ENCODE measurements around the gene VAMP8.

Gene VAMP8

DNA sequence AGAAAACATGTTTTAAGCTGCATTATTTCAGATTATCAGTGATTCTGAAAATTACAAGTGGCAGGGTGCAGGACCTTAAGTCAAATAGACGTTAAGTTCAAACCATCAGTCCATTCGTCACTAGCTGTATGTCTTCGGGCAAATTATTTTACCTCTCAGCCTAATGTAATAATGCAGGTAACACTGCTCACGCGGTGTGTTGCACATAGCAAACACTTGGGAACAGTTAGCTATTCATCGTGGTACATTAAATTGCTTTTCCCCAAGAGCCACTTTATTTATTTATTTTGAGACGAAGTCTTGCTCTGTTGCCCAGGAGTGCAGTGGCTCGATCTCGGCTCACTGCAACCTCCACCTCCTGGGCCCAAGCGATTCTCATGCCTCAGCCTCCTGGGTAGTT is 28.3 kb upstream of the VAMP8 start:
- Histone ChIP-seq H3K27ac (no peak overlapping the region), H2AFZ (no peak overlapping the region), H3K4me2 (ENCODE audit: low read length) (no peak overlapping the region), H3K36me3 (ENCODE audit: control insufficient read depth, insufficient read depth, low read length) (no peaks in the 10 kb centered on the region), H3K9me3 (ENCODE audit: control insufficient read depth, low read length) (no peaks in the 10 kb centered on the region), H3K79me2 (no peaks in the 10 kb centered on the region), H3K9ac (no peak overlapping the region), H3K4me3 (ENCODE audit: low read depth, low read length) (no peak overlapping the region), H3K27me3 (ENCODE audit: control insufficient read depth, insufficient read depth, low read length) (no peaks in the 10 kb centered on the region), H3K4me1 (peaks cover 12% of the 10 kb centered on the region)
- no peak for TF ChIP-seq CTCF (IDR thresholded peaks at IDR 0.05)

DNA sequence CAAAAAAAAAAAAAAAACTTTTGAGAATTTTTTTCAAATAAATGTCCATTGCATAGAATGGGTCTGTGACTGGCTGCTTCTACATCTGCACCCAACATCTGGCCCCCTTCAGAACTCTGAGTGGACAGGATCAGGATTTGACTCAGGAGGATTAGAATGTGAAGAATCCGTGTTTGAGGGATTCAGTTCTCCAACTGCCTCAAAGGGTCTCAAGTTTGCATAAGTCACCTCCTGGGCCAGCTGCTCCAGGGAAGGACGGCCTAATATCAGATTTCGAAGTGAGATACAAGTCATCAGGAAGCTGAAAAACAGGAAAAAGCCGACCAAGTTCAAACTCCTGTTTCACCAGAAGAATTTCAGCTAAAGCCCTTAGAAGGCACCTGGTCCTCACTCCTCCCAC is 27.6 kb upstream of the VAMP8 start:
- no peak overlapping the region for H3K9ac ChIP-seq
- H3K27me3 ChIP-seq (ENCODE audit: control insufficient read depth, insufficient read depth, low read length), result no peaks in the 10 kb centered on the region
- no peaks in the 10 kb centered on the region for H3K36me3 ChIP-seq (ENCODE audit: control insufficient read depth, insufficient read depth, low read length)
- no peak overlapping the region for H2AFZ ChIP-seq
- H3K27ac ChIP-seq, result no peak overlapping the region
- H3K9me3 ChIP-seq (ENCODE audit: control insufficient read depth, low read length), result no peaks in the 10 kb centered on the region
- H3K4me3 ChIP-seq (ENCODE audit: low read depth, low read length), result no peak overlapping the region
- peaks cover 12% of the 10 kb centered on the region for H3K4me1 ChIP-seq
- TF ChIP-seq CTCF (IDR thresholded peaks at IDR 0.05), result no peak
- H3K4me2 ChIP-seq (ENCODE audit: low read length), result no peak overlapping the region
- no peaks in the 10 kb centered on the region for H3K79me2 ChIP-seq

DNA sequence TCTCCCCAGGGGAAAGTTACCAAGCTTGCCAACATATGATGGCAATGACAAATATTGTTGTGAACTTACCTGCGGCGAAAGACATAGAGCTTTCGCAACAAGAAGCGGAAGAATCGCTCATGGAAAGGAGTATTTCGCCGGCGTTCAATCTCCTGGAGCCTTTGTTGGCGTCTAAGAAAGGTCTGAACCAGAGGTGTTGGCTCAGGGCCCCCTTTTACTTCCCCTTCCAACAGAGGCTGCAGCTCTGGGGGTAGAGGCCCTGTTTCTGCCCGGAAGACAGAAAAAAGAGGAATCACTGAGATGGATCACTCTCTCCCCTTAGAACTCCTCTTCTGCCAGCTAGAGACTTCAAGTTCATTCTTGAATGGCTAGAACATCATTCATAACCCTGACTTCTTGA is 26.9 kb upstream of the VAMP8 start:
- Histone ChIP-seq H3K9me3 (ENCODE audit: control insufficient read depth, low read length) (no peaks in the 10 kb centered on the region), H2AFZ (no peak overlapping the region), H3K4me2 (ENCODE audit: low read length) (no peak overlapping the region), H3K4me3 (ENCODE audit: low read depth, low read length) (no peak overlapping the region), H3K4me1 (peaks cover 8% of the 10 kb centered on the region), H3K9ac (no peak overlapping the region), H3K36me3 (ENCODE audit: control insufficient read depth, insufficient read depth, low read length) (no peaks in the 10 kb centered on the region), H3K79me2 (no peaks in the 10 kb centered on the region), H3K27ac (no peak overlapping the region), H3K27me3 (ENCODE audit: control insufficient read depth, insufficient read depth, low read length) (no peaks in the 10 kb centered on the region)
- TF ChIP-seq CTCF (IDR thresholded peaks at IDR 0.05), result no peak

GRCh38 chr2:85551698-85552678 is 25.4 kb upstream of the VAMP8 start:
- H3K27me3 ChIP-seq (ENCODE audit: control insufficient read depth, insufficient read depth, low read length), result no peaks in the 10 kb centered on the region
- no peak overlapping the region for H3K9ac ChIP-seq
- H2AFZ ChIP-seq, result no peak overlapping the region
- no peak overlapping the region for H3K27ac ChIP-seq
- no peaks in the 10 kb centered on the region for H3K79me2 ChIP-seq
- H3K4me2 ChIP-seq (ENCODE audit: low read length), result no peak overlapping the region
- H3K4me1 ChIP-seq, result peaks cover 8% of the 10 kb centered on the region
- TF ChIP-seq CTCF (IDR thresholded peaks at IDR 0.05), result peak; percentile 95
- no peak overlapping the region for H3K4me3 ChIP-seq (ENCODE audit: low read depth, low read length)
- no peaks in the 10 kb centered on the region for H3K36me3 ChIP-seq (ENCODE audit: control insufficient read depth, insufficient read depth, low read length)
- no peaks in the 10 kb centered on the region for H3K9me3 ChIP-seq (ENCODE audit: control insufficient read depth, low read length)

DNA sequence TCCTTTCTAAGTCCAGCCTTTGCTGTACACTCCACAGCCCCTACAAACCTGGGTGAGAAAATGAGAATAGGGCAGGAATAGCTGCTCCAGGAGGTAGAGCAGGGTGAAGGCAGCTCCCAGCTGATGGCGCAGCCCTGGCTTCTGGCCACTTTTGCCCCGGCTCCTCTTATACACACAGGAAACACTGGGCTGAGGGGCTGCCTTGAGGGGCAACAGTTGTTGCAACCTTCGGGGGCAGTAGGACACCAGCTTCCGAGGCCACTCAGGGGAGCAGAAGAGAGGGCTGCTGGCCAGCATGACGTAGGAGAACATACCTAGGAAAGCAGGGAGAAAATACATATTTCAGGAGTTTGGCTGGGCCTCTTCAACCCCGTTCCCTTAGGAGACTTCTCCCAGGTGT is 24.2 kb upstream of the VAMP8 start:
- Histone ChIP-seq H3K79me2 (no peaks in the 10 kb centered on the region), H3K4me1 (peaks cover 8% of the 10 kb centered on the region), H2AFZ (no peak overlapping the region), H3K27me3 (ENCODE audit: control insufficient read depth, insufficient read depth, low read length) (no peaks in the 10 kb centered on the region), H3K9me3 (ENCODE audit: control insufficient read depth, low read length) (no peaks in the 10 kb centered on the region), H3K36me3 (ENCODE audit: control insufficient read depth, insufficient read depth, low read length) (no peaks in the 10 kb centered on the region), H3K4me3 (ENCODE audit: low read depth, low read length) (no peak overlapping the region), H3K4me2 (ENCODE audit: low read length) (no peak overlapping the region), H3K27ac (no peak overlapping the region), H3K9ac (no peak overlapping the region)
- TF ChIP-seq CTCF (IDR thresholded peaks at IDR 0.05), result no peak

Measured in parathyroid adenoma (tissue), 2 donors.